ENCODE measurements around the gene SP7.

- no peak for TF ChIP-seq TAF1 (IDR thresholded peaks at IDR 0.05; ENCODE audit: borderline replicate concordance, low read depth, low read length)
- TF ChIP-seq POLR2A (IDR thresholded peaks at IDR 0.05; ENCODE audit: low read depth, low read length), result no peak
Measured at GRCh38 chr12:53347905-53348304, 11.8 kb upstream of the SP7 start.

Data from GM12892 (cell line).